G401 (cell line): ENCODE measurements around the gene FREY1. TPM values are rescaled to one million over a fixed set of nuclear protein-coding genes. Genes with fewer than 3 reads are reported as not detected.

Experiments
- DNase-seq: peaks from one replicate; pipeline ENCODE4 v3.0.0-alpha.2; 2015; ENCODE audit warnings: low spot score
- in situ Hi-C: cut with HindIII; loops from 2 replicates; pipeline ENCODE4 v1.10.0; 2016; ENCODE audit warnings: low sequenced_read_pairs, mixed read lengths
- total RNA-seq: library from RNA; depleted of rRNA; stranded (reverse); fragments of >200 nt; shearing (Covaris generic); gene quantifications from 2 replicates; pipeline ENCODE4 v1.2.3, GENCODE V29; 2014

Gene FREY1
- total RNA-seq, 1 experiment from 2014 or later, result 0.24 TPM

DNA sequence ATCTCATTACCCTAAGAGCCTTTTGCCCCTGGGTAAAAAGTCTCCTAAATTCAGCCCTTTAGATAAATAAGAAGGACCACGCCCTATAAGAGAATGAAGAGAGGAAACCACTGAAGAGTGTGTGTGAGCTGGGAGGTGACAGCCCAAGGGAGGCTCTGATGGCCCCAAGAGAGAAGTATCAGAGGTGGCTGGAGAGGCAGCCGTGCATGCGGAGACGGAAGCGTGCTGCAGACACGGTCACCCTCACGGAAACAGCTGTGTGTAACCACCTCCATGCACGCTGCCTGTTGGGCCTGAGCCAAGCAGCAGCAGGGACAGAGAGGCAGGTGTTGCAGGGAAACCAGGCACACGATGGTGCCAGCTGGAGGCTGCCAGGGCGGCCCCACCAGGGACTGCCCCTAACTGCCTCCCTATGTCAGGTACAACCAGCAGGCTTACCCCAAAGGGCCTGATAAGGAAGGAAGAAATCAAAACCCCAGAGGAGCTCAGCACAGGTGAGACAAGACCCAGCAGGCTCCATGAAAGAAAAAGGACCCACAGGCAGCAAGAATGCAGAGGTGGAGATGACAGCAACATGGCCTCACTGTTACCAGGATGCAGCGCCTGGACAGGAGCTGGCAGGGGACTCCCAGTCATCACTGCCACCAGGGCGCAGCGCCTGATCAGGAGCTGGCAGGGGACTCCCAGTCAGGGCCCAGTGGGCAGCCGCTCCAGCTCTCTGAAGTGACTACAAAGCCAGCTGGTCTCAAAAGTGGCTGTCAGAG lies 23.1 kb upstream of the FREY1 start:
- no peak for DNase-seq
- in situ Hi-C loops, result no loop called here

DNA sequence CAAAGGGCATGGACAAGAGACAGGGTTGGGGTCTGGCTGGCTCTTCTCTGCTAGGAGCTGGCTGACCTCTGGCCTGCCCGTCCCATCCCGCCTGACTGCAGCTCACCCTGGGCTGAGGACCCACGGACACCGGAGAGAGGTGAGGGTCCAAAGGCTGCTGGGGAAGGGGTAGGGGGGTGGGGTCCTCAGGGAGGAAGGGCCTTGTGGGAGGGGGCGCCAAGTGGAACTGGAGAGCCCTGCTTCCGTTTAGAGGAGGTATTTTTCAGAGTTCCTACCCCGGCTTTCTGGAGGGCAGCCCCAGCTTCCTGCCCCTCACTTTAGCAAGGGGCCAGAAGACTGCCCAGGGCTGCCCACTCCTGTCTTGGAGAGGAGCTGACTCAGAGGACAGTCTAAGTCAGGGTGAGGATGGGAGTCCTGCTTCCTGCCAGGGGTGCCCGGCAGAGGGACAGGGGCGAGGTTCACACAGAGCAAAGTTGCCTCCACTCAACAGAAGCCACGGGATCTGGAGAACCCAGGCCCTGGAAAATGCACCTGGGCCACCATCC lies 22.5 kb upstream of the FREY1 start:
- in situ Hi-C loops, result no loop called here
- DNase-seq, result no peak

DNA sequence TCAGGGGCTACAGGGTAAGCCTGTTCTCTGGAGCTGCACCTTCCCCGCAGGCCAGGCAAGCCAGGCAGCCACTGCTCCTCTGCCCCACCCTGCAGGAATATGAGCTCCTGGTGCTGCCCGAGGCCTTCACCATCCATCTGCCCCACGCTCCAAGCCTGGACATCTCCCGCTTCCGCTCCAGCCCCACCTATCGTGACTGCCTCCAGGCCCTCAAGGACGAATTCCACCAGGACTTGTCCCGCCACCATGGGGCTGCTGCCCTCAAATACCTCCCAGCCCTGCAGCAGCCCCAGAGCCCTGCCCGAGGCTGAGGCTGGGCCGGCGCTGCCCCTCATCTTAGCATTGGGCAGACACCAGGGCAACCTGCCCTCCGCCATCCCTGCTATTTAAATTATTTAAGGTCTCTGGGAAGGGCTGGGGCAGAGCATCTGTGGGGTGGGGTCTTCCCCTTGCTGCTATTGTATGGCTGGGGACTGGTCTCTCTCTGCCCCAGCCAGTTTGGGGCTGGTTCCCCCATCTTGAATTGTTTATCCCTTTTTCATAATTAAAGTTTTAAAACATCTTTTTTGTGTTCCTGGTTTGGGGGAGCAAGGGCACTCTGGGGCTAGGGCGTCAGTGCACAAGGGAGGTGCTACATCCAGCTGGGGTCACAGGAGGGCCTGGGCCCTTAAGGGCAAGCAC lies 21.6 kb upstream of the FREY1 start:
- DNase-seq, result no peak
- in situ Hi-C loops, result no loop called here

DNA sequence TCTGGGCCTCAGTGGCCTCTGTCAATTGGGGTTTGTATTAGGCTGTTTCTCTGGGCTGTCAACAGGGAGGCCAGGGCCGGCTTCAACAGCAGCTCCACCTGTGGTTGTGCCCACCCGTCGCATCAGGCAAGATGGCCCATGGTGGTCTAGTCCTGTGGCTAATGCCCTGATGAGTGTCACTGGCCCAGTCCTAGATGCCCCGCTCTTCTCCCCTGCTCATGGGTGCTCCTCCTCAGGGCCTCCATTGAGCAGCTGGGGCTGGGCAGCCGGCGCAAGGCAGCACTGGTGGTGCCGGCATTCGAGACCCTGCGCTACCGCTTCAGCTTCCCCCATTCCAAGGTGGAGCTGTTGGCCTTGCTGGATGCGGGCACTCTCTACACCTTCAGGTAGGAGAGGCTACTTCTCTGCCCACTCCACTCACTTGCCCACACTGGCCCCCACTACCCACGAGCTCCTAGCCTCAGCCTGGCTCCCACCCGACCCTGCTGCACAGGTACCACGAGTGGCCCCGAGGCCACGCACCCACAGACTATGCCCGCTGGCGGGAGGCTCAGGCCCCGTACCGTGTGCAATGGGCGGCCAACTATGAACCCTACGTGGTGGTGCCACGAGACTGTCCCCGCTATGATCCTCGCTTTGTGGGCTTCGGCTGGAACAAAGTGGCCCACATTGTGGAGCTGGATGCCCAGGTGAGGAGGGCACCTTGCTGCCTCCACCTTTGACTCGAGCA lies 20.8 kb upstream of the FREY1 start:
- in situ Hi-C loops, result no loop called here
- DNase-seq, result no peak

DNA sequence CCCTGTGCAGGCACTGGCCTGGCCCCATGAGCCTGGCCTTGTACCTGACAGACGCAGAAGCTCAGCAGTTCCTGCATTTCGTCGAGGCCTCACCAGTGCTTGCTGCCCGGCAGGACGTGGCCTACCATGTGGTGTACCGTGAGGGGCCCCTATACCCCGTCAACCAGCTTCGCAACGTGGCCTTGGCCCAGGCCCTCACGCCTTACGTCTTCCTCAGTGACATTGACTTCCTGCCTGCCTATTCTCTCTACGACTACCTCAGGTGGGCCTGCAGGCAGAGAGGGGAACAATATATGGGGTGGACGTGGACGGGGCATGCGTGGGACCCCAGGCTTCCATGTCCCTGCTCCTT lies 20.2 kb upstream of the FREY1 start:
- in situ Hi-C loops, result no loop called here
- DNase-seq, result no peak

DNA sequence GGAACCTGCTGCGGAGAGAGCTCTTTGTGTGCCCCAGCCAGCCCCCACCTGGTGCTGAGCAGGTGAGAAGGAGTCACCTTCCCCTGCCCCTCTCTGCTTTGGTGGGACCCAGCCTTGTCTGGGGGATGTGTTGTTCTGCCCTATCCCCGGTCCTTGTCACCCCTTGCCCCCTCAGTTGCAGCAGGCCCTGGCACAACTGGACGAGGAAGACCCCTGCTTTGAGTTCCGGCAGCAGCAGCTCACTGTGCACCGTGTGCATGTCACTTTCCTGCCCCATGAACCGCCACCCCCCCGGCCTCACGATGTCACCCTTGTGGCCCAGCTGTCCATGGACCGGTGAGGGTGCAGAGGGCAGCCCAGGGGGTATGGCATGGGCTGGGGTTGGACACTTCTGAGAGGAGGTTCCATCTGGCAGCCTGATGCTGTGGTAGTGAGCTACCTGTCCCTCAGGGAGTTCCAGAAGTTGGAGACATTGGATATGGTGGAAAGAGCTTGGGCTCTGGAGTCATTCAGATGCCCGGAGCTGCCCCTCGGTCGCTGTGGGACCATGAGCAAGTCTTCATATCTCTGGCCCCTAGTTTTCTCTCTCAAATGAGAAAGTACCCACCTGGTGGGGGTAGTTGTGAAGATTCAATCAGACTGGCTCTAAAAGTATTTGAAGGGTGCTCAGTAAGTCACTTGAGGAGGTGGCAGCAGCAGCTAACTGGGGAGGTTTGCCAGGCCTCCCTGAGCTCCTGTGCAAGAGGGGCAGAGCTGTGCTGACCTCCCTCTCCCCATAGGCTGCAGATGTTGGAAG lies 19.7 kb upstream of the FREY1 start:
- no peak for DNase-seq
- in situ Hi-C loops, result no loop called here

DNA sequence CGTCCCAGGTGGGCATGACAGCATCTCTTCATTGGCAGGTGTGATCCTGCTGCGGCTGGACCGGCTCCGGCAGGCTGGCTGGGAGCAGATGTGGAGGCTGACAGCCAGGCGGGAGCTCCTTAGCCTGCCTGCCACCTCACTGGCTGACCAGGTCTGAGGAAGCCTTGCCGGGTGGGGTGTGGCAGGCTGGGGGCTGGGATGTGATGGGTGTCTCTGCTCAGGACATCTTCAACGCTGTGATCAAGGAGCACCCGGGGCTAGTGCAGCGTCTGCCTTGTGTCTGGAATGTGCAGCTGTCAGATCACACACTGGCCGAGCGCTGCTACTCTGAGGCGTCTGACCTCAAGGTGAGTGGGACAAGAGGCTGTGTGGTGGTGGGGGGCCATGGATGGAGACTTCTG lies 18.9 kb upstream of the FREY1 start:
- in situ Hi-C loops, result no loop called here
- DNase-seq, result no peak

DNA sequence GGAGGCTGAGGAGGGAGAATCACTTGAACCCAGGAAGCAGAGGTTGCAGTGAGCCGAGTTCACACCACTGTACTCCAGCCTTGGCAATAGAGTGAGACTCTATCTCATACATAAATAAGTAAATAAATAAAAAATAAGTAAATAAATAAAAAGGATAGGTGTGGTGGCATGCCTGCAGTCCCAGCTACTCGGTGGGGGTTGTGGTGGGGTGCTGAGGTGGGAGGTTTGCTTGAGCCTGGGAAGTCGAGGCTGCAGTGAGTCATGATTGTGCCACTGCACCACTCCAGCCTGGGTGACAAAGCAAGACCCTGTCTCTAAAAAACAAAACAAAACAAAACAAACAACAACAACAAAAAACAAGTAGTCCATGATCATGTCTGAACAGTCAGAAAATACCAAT lies 18.5 kb upstream of the FREY1 start:
- no peak for DNase-seq
- in situ Hi-C loops, result no loop called here

DNA sequence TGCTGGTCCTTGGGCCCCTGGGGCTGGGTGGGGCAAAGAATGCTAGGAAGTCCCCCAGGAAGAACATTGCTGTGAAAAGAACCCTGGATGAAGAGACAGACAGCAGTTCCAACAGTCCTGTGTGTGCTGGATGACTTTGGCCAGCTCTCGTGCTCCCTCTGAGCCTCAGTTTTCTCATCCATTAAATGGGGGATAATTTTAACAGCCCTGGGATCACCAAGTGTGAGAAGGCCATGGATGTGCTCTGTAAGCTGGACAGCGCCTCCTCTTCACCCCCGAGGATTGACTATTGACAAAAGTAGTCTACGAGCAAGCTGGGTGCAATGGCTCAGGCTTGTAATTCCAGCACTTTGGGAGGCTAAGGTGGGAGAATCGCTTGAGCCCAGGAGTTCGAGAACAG lies 17.9 kb upstream of the FREY1 start:
- in situ Hi-C loops, result no loop called here

DNA sequence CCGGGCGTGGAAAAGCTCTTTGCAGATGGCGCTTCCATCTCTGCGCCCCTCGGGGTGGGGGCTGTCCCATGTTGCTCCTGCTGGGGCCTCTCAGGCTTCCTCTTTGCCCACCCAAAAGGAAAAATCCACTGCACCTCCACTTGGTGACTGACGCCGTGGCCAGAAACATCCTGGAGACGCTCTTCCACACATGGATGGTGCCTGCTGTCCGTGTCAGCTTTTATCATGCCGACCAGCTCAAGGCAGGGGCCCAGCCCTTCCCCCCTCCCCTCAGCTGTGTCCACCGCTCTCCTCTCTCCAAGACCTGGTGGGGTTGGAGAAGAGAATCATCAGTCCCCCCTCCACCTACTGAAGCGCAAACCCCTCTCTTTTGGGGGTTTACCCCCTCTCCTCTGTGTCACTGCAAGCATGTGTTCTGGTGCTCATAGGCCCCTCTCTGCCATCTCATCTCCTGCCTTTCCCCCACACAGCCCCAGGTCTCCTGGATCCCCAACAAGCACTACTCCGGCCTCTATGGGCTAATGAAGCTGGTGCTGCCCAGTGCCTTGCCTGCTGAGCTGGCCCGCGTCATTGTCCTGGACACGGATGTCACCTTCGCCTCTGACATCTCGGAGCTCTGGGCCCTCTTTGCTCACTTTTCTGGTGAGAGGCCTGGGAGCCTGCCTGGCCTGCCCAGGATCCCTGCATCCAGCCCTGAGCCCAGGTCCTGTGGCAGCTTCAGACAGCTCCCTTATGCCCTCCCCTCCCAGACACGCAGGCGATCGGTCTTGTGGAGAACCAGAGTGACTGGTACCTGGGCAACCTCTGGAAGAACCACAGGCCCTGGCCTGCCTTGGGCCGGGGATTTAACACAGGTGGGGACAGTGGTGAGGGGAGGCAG lies 17.2 kb upstream of the FREY1 start:
- in situ Hi-C loops, result no loop called here
- no peak for DNase-seq

More for the DNA sequence above, 17.9 kb upstream of the FREY1 start:
- DNase-seq, result no peak

DNA sequence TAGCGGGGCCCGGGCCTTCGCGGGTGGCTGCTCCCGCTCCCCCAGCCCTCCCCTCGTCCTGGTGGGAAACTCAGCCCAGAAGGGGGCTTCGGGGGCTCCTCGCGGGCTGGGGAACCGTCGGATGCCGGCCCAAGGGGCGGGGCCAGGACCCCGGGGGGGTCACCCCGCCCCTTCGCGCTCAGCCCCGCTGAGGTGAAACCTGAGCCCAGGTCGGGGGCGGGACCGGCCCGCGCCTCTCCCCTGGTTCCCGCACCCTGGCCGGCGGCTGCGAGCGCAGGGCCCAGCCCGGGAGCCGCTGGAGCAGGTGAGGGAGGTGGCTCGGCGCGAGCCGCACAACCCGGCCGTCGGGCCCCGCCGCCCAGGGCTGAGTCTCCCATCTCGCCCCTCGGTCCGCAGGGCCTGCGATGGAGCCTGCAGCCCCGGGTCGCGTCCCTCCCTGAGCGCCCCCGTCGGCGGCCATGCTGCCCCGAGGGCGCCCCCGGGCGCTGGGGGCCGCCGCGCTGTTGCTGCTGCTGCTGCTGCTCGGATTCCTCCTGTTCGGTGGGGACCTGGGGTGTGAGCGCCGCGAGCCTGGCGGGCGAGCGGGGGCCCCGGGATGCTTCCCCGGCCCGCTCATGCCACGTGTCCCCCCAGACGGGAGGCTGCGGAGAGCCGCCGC lies 15.5 kb upstream of the FREY1 start, which contains the start of gene LARGE2:
LARGE2 (plus strand) TSS at position 232 of the 658 bp plus-strand sequence; CDS start at position 459, 227 bp downstream.
- DNase-seq, result no peak
- in situ Hi-C loops, result no loop called here

DNA sequence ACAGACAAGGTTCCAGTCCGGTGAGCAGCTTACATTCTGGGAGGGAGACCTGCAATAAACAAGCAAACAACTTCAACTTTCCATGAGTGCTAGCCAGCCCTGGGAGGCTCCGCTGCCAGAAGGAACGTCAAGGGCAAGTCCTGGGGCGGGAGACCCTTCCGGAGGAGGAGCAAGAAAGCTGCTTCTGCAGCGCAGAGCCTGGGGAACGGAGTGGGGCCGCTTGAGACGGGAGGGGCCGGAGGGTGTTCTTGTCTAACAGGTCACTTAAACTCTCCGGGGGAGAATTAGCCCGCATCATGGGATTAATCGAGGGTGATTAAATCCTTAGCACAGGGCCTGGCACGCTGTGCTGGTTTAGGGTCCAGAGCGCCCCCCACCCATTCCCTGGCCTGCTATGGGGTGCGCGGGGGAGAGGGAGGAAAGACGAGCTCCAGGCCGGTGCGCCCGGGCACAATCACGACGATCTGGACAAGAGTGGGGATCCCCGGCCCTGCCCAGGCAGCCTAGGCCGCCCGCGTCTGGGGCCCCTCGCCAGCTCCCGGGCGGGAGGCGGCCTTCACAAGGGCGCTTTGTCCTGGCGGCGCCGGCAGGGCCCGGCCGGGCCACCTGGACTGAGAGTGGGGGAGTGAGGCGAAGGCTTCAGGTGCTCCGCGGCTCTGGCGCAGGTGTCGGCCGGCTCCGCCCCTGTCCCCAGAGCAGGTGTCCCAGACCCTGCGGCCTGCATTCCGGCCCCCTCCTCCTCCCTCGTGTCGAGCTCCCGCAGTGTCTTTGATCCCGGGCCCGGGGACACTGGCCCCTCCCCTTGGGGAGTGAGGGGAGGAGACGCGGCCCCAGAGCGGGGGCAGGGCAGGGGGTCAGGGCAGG lies 14.7 kb upstream of the FREY1 start:
- in situ Hi-C loops, result no loop called here
- DNase-seq, result no peak

DNA sequence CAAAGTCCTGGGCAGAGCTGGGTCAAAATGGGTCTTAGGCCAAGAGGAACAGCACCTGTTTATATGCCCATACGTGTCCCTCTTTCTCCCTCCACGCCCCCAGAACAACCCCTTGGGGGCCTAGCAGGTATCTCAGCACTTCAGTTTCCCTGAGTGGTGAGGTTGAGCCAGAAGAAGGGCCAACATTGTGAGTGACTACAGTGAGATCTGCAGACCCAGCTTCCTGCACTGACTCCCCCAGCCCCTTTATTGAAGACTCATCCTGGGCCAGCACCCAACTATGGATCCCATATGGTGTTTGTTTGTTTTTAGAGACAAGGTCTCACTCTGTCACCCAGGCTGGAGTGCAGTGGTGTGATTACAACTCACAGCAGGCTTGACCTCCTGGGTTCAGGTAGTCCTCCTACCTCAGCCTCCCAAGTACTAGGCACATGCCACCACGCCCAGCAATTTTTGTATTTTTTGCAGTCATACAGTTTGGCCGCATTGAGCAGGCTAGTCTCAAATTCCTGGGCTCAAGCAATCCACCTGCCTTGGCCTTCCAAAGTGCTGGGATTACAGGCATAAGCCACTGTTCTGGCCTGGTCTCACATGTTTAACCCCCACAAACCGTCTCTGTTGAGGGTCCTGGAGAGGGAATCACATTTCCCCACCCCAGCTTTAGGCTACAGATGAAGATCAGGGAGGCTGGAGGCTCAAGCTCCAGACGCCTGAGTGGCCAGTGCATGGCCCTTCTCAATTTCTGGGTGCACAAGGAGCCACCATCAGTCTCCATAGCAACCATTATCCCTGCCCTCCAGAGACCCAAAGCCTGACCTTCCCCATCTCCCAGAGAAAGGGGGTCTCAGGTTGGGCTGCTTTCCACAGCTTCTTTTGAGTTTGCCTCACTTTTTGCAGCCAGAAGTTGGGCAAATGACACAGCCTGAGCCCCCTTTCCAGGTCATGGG lies 13.7 kb upstream of the FREY1 start:
- no peak for DNase-seq
- in situ Hi-C loops, result no loop called here

DNA sequence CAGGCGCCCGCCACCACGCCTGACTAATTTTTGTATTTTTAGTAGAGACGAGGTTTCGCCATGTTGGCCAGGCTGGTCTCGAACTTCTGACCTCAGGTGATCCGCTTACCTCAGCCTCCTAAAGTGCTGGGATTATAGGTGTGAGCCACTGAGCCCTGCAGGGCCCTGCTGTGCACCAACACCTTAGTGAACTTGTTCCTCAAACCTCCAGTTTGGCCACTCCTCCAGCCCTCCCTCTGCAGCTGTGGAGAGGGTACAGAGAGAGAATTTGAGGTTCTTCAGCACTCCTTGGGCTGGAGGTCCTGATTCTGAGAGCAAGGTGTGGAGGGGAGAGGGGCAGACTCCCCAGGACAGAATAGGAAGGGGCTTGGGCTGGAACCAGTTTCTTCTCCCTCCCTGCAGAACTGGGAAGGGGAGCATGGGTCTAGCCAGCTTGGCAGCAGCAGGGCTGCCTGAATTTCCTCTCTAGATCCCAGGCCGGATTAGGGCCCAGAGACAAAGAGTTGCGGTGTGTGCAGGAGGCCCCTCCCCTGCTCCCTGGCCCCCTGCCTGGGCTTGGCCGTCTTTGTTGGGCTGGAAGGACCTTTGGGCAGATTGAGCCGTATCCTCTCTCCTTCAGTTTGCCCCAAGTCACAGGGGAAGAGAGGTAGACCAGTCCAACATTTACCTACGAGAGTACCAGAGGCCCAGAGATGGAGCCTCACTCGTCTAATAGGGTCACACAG lies 12.9 kb upstream of the FREY1 start:
- in situ Hi-C loops, result no loop called here
- DNase-seq, result no peak

DNA sequence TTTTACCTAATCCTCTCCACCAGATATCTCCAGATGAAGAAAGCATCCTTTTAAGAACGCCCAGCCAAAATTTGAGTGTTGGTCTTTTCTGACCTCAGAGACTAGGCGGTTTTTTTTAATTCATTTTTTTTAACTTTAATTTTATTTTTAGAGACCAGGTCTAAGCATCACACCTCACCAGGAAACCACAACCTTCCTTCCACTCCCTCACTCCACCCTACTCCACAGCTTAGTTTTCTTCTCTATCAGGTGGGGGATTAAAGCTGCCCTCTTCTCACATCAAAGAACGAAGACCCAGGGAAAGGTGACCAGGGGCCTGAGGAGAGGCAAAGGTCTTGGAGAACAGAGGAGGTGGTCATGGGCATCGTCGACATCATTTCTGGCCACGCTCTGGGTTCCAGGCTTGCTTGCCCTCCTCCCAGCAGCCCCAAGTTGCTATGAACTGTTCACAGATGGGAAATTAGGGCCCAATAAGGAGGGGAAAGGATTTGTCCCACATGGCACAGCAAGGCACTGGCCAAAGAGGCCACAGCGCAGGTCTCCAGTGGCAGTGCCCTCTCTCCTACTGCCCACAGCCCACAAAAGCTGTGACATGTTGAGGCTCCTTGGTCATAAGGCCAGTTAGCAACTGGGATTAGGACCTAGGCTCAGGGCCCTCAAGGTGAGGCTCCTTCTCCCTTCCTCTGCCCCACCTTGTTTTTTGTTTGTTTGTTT lies 12.0 kb upstream of the FREY1 start:
- in situ Hi-C loops, result no loop called here

More for the DNA sequence above, 12.0 kb upstream of the FREY1 start:
- DNase-seq, result no peak
